Right cardiac atrium (tissue), 5 donors: ENCODE measurements around the gene STAG1. TPM values are rescaled to one million over a fixed set of nuclear protein-coding genes. Genes with fewer than 3 reads are reported as not detected.
"Not testable (repeated sequence)": the region's sequence is repeated elsewhere in the genome, so short reads cannot be mapped to it uniquely, and the experiment has no call there.

Source experiments
- ATAC-seq, 2 donors: fragments of 200-7000 bp; cut with Tn5 transposase; one replicate each; pipeline versions ENCODE4 v1.8.0 to v1.9.1; 2020; ENCODE audit warnings: moderate library complexity in 2 of 2, mild to moderate bottlenecking in 1 of 2
- DNase-seq, 3 donors: peaks; one replicate each; pipeline ENCODE4 v3.0.0-alpha.2; 2020
- H3K27ac ChIP-seq: one replicate; pipeline ENCODE4 v1.5.1; 2013; ENCODE audit warnings: mild to moderate bottlenecking, low read length, control low read depth, moderate library complexity
- H3K27me3 ChIP-seq: one replicate; pipeline ENCODE4 v1.6.1; 2013; ENCODE audit not compliant: control insufficient read depth, insufficient read depth
- H3K4me1 ChIP-seq: one replicate; pipeline ENCODE4 v1.6.1; 2013; ENCODE audit warnings: low read length; ENCODE audit not compliant: control insufficient read depth, insufficient read depth
- H3K4me3 ChIP-seq: one replicate; pipeline ENCODE4 v1.5.1; 2013; ENCODE audit warnings: low read length, control low read depth
- H3K9me3 ChIP-seq: one replicate; pipeline ENCODE4 v1.6.1; 2013; ENCODE audit warnings: low read length; ENCODE audit not compliant: control insufficient read depth
- WGBS: extraction: QIAGEN DNeasy Blood & Tissue Kit; methylation state at CpG from one replicate; pipeline ENCODE4 v1.1.7; 2013; 5-methylcytosine and 5-hydroxymethylcytosine counted together
- intact Hi-C, 4 donors: fragments of 100-400 bp; cut with DNase I; formaldehyde crosslinking; loops; one replicate each; pipeline versions ENCODE4 v1.11.0 to v1.14.0; 2022 to 2023
- polyA plus RNA-seq: library from polyadenylated mRNA; stranded (reverse); fragments of 200-250 nt; gene quantifications from one replicate; pipeline ENCODE4 v1.2.3, GENCODE V29; 2013
- total RNA-seq, 4 donors: library from RNA; stranded (reverse); fragmentation: NEBNext Ultra II Directional; extraction: Animal tissue kit (Norgen Biotek cat#: 25700); gene quantifications; one replicate each; pipeline ENCODE4 v1.2.1, GENCODE V29; 2021
- donor health status: healthy with polysubstance abuse.
- donor health status: DM: no; HTN: yes; CAD: no.
- donor health status: DM: no; HTN: no; CAD: no.
- donor health status: DM: no; HTN: yes; CAD: no; lungs with severe emphysema.
- donor health status: DM: yes; HTN: yes; CAD: no.

Gene STAG1
- total and polyA plus RNA-seq, 5 donors, result 8.1 to 30.9 (median 27.2) TPM

DNA sequence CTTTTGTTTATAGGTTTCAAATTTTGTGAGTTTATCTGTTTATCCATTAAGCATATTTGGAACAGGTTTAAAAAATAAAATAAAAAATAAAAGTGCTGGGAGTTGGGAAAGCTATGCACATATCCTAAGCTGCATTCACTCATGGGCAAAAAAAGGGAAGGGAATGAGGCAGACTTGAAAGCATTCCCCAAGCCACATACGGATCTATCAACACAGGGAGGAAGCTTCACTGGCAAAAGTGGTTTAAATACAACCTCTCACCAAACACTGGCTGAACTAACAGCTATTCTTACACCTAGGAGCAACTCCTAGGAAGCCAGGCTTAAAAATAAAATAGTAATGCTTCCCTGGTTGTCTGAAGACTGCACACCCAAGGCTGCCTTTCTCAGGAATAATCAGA lies 400.8 kb downstream of the STAG1 start:
- H3K4me3 ChIP-seq, result no peak overlapping the region

DNA sequence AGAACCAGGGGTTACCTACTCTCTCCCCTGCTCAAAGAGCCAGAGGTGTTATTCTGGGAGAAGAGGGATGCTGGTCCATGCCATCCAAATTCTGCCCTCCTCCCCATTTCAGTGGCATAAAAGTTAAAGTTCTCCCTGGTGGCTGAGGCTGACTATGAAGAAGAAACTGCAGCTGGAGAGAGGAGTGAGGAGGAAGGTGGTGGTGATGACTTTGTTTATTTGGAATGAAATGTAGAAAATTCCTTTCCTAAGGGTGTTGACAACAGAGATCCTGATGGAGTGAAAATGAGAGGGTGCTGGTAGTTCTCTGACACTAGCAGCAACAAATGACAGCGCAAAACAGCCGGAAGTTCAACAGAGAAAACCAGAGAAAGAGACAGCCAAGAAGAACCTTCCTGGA lies 401.6 kb downstream of the STAG1 start:
- 46% methylated on average over 2 of the region's 2 CpGs for WGBS
- DNase-seq (no peak), ATAC-seq (peak in 1 of 2 donors; percentile 29)
- H3K4me3 ChIP-seq, result no peak overlapping the region
- peaks cover 3% of the 10 kb centered on the region for H3K4me1 ChIP-seq
- peak overlapping the region; percentile 64 for H3K27ac ChIP-seq
- intact Hi-C loops, result no loop called here
- no peaks in the 10 kb centered on the region for H3K27me3 ChIP-seq
- H3K9me3 ChIP-seq, result no peaks in the 10 kb centered on the region

More for the DNA sequence above, 400.8 kb downstream of the STAG1 start:
- Histone ChIP-seq H3K27me3 (no peaks in the 10 kb centered on the region), H3K9me3 (no peaks in the 10 kb centered on the region), H3K27ac (no peak overlapping the region), H3K4me1 (peaks cover 3% of the 10 kb centered on the region)
- DNase-seq (no peak), ATAC-seq (no peak)
- WGBS, result 33% methylated on average over 1 of the region's 1 CpG
- intact Hi-C loops, result no loop called here

DNA sequence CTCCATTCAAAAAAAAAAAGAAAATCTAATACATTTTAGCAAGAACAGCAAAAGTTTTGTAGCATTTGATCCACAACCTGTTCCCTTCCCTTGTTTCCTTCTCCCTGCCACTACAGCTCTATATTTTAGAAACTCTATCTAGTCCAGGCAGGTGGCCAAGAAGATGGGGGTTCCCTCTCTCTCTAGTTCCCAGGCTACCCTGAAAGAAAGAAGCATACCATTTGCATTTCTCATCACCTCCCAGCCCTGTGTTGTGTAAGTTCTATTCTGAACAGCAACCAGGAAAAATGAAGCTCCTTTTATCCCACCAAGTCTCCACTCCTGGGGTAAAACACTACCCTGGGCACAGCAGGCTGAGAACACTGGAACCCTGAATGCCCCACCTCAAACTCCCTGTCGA lies 402.0 kb downstream of the STAG1 start:
- peaks cover 3% of the 10 kb centered on the region for H3K4me1 ChIP-seq
- ATAC-seq (peak; percentile 47 to 59), DNase-seq (no peak)
- intact Hi-C loops, result no loop called here
- H3K4me3 ChIP-seq, result no peak overlapping the region
- no peaks in the 10 kb centered on the region for H3K9me3 ChIP-seq
- H3K27ac ChIP-seq, result peak overlapping the region; percentile 64
- WGBS, result 58% methylated on average over 1 of the region's 1 CpG
- H3K27me3 ChIP-seq, result no peaks in the 10 kb centered on the region

DNA sequence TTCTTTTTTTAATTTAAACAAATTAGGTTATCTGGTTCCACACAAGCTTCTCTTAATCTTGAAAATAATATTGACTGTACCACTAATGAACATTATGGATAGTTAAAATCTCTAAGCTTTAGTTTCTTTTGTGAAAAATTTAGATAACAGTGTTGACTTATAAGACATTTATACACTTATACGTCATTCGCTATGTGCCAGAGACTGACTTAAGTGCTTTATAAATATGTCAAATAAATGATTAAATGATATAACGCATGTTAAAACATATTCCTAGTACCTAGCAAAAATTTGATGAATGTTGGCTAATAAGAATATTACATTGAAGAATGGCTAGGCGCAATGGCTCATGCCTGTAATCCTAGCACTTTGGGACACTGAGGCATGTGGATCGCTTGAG lies 405.7 kb downstream of the STAG1 start:
- DNase-seq (no peak), ATAC-seq (no peak)
- Histone ChIP-seq H3K4me3 (no peak overlapping the region), H3K27ac (no peak overlapping the region), H3K27me3 (no peaks in the 10 kb centered on the region), H3K9me3 (no peaks in the 10 kb centered on the region), H3K4me1 (peaks cover 6% of the 10 kb centered on the region)
- intact Hi-C loops, result no loop called here
- 96% methylated on average over 5 of the region's 5 CpGs for WGBS

DNA sequence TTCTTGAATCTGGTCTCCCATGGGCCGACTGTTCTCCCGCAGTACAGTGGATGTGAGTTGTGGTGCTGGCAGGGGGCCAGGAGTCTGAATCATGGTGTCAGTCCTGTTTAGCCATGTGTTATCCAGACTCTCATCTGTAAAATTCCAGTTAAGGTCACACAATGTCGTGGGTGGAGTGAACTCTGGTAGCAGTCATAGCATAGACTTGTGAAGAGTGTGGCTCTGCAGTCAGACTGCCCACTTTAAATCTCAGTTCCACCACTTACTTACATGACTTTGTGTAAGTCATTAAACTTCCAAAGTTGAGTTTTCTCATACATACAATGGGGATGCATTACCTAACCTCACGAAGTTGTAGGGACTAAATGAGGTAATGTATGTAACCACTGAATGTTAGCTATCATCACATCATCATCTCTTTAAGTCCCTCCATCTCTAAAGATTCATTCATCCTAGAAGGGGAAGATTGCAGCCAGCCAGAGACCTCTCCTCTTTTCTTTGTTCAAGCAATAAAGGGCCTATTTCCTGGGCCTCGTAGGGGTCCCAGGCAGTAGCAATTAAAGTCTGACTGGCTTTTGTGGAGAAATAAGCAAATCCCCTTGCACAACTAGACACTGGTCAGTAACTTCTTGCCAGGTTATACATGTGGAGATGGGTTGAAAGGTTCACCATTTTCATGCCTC lies 408.2 kb downstream of the STAG1 start:
- H3K4me1 ChIP-seq, result peaks cover 3% of the 10 kb centered on the region
- H3K27me3 ChIP-seq, result no peaks in the 10 kb centered on the region
- peak; percentile 84 to 95 for ATAC-seq
- DNase-seq, result peak; percentile 86 to 88 (median 88)
- no peak overlapping the region for H3K27ac ChIP-seq
- no peak overlapping the region for H3K4me3 ChIP-seq
- no peaks in the 10 kb centered on the region for H3K9me3 ChIP-seq
- WGBS, result 53% methylated on average over 5 of the region's 5 CpGs
- intact Hi-C loops, result no loop called here

DNA sequence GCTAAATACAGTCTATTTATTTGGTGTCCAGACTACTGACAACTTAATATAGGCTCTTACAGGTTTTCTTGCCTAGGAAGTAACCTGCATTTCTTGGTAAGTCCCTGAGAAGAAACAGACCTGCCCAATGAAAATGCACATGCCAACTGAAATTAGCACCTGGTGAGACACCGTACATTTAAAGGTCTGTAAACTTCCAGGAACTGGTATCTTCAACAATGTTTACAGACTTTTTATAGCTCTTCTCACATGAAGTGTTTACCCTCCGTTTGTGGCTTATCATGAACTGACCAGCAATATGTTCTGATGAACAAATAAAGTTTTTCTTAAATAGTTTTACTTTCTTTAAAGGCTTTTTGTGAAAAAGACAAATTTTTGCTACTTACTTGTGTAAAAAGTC lies 408.7 kb downstream of the STAG1 start:
- H3K4me3 ChIP-seq, result no peak overlapping the region
- WGBS, result 68% methylated on average over 2 of the region's 2 CpGs
- DNase-seq (no peak), ATAC-seq (no peak)
- H3K27me3 ChIP-seq, result no peaks in the 10 kb centered on the region
- no peaks in the 10 kb centered on the region for H3K9me3 ChIP-seq
- peaks cover 3% of the 10 kb centered on the region for H3K4me1 ChIP-seq
- no peak overlapping the region for H3K27ac ChIP-seq
- intact Hi-C loops, result no loop called here

DNA sequence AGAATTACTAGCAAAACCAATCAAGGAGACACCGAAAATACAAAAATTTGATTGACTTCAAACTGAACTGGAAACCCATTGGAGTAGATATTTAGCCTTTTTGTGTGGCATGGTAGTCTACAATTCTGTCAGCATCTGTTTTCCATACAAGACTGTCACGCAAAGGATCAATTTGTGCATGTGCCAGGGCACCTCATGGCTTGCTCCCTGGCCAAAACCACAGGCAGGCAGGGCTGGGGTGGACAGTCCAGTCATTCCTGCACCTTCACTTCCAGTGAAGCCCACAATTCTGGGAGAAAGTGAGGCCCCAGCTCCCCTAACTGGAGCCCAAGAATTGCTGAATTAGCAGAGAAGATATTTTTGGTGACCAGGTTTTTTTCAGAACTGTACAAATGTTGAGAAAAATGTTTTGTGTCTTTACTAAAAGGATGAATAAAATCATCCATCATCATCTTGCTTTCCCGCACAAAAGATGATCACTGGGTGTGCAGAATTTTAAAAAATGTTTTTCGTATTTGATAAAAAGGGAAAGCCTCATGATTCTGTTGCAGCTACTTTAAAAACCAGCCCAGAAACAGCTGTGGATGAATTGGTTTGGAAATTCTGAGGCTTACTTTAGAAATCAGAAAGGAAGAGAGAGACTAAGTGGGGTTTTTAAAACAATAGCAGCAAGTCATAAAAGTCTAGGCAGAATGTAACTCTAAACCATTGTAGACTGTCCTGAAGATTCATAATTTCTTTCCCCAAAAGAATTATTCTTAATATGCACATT lies 415.7 kb downstream of the STAG1 start:
- H3K27ac ChIP-seq, result no peak overlapping the region
- no peaks in the 10 kb centered on the region for H3K9me3 ChIP-seq
- intact Hi-C loops, result no loop called here
- ATAC-seq (no peak), DNase-seq (no peak)
- H3K4me1 ChIP-seq, result no peaks in the 10 kb centered on the region
- WGBS, result 95% methylated on average over 4 of the region's 4 CpGs
- no peak overlapping the region for H3K4me3 ChIP-seq
- H3K27me3 ChIP-seq, result no peaks in the 10 kb centered on the region

DNA sequence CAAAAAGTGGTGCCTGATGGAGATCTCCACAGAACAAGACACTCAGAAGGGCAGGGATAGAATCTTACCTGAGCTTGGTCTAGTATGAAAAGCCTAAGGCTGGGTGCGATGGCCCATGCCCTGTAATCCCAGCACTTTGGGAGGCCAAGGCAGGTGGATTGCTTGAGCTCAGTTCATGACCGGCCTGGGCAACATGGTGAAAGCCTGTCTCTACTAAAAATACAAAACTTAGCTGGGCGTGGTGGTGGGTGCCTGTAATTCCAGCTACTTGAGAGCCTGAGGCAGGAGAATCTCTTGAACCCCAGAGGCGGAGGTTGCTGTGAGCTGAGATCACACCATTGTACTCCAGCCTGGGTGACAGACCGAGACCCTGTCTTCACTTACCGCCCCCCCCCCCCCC lies 417.5 kb downstream of the STAG1 start:
- H3K27me3 ChIP-seq, ATAC-seq, intact Hi-C loops, H3K27ac ChIP-seq, H3K4me1 ChIP-seq, H3K9me3 ChIP-seq, DNase-seq, H3K4me3 ChIP-seq: not testable (repeated sequence)
- 99% methylated on average over 6 of the region's 6 CpGs for WGBS

DNA sequence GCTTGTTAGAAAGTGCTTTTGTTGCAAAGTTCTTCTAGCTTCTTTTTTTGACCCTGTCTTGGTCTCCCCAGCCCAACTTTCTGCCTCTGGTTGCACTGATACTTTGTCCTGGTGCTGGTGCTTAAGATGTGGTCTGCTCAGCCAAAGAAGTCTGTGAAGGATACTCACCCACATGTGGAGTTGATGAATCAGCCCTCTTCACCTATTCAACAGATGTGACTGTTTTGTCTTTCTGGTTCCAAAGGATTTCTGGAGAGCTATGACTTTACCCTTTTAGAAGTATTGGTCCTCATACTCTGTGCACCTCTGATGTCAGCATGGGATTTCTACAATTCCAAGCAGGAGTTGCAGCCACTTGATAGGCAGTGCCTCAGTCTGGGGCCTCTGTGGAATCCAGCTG lies 418.0 kb downstream of the STAG1 start:
- H3K9me3 ChIP-seq, result no peaks in the 10 kb centered on the region
- H3K27me3 ChIP-seq, result no peaks in the 10 kb centered on the region
- H3K27ac ChIP-seq, result no peak overlapping the region
- no peaks in the 10 kb centered on the region for H3K4me1 ChIP-seq
- H3K4me3 ChIP-seq, result no peak overlapping the region
- intact Hi-C loops, result no loop called here
- ATAC-seq (no peak), DNase-seq (no peak)

DNA sequence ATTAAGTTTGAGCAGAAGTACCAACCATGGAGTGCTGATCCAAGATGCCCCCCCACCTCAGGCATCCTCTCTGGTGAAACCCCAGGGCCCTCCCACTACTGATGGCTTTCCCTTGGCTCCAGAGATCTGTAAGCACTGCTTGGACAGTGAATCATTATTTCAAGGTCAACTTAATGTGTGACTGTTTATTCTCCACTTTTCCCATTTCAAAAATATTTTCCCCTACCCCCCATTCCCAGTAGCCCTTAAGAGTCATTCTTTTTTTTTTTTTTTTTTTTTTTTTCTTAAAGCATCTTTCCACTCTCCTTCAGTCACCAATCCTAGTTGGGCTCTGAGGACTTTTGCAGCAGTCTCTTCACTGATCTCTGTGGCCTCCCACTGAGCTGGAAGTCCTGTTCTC lies 419.4 kb downstream of the STAG1 start:
- Histone ChIP-seq H3K27ac (no peak overlapping the region), H3K4me3 (no peak overlapping the region), H3K9me3 (no peaks in the 10 kb centered on the region), H3K4me1 (no peaks in the 10 kb centered on the region), H3K27me3 (no peaks in the 10 kb centered on the region)
- no peak for DNase-seq
- intact Hi-C loops, result no loop called here
- ATAC-seq, result no peak

DNA sequence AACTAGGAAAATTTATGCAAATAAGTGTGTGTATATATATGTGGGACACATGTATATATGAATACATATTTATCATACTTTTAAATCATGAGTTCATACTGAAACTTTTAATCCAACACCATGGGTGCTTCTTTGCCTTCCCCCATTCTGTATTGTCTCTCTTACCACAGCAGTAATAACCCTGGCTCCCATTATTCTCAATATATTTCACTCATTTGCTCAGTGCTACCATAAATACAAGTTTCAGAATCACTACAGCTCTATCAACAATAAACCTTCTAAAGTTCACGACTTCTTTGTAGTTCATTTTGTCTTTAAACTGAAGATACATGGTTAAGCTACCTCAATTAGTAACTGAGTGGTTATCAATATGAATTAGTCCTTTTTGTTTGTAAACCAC lies 419.9 kb downstream of the STAG1 start:
- Histone ChIP-seq H3K27ac (no peak overlapping the region), H3K4me3 (no peak overlapping the region), H3K4me1 (no peaks in the 10 kb centered on the region), H3K27me3 (no peaks in the 10 kb centered on the region), H3K9me3 (no peaks in the 10 kb centered on the region)
- no peak for ATAC-seq
- intact Hi-C loops, result no loop called here
- 89% methylated on average over 1 of the region's 1 CpG for WGBS
- DNase-seq, result no peak
